ENCODE results near the gene CADM1.

CADM1 gene

DNA sequence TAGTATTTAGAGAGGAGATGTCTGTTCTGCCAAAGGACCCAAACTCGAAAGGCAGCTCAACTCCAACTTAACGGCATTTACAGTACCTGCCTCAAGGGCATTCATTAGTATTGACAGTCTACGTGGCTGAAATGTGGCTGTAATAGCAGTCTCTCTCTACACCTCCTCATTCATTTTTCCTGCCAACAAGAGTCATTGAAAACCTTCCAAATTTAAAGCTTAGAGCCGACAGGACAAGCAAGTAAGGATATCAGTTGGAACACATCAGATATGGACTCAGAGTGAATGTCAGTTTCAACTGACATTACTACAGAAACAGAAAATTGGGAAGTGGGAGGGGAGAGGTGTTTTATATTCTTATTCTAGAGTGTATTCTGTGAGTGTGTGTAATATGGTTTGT is 253.1 kb downstream of the CADM1 start:
- Histone ChIP-seq H3K9ac (ENCODE audit: insufficient read length, low read depth) (no peak overlapping the region), H3K36me3 (ENCODE audit: insufficient read depth, insufficient read length, low read length) (no peaks in the 10 kb centered on the region), H3K27me3 (ENCODE audit: insufficient read depth, insufficient read length) (no peaks in the 10 kb centered on the region), H3K9me3 (ENCODE audit: insufficient read depth, low read length) (no peaks in the 10 kb centered on the region), H3K4me3 (ENCODE audit: insufficient read length, low read depth) (no peak overlapping the region), H3K4me1 (ENCODE audit: insufficient read depth, insufficient read length) (no peaks in the 10 kb centered on the region)
- no peak for DNase-seq (ENCODE audit: low read depth, low spot score)
- TF ChIP-seq SUZ12 (IDR thresholded peaks at IDR 0.05; ENCODE audit: extremely low read depth, insufficient read depth, insufficient read length) = no peak
- no peak for TF ChIP-seq YY1 (IDR thresholded peaks at IDR 0.05; ENCODE audit: insufficient read depth, insufficient read length)
- TF ChIP-seq ZNF274 (IDR thresholded peaks at IDR 0.05; ENCODE audit: low read depth, low read length) = no peak

DNA sequence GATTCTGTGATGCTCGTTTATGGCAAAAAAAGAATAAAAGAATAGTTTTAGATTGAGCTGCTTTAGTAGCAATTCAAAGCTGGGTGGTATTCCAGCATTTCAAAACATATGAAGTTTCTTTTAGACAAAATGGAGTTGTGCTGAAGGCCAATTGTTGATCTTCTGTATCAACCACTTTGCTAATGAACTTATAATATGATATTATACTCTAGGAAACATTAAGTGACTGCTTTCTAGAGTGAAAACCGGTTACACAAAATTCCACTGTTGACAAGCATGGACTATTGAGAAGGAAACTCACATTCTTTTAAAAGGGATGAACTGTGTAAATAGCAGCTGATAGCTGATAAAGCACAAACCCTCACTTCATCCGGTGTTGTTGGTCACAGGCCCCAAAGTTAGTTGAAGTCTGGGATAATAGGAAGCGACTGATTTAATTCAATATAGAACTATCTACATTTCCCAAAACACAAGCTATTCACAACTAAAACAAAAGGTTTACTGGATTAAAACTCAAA is 255.1 kb downstream of the CADM1 start:
- Histone ChIP-seq H3K9me3 (ENCODE audit: insufficient read depth, low read length) (no peaks in the 10 kb centered on the region), H3K4me3 (ENCODE audit: insufficient read length, low read depth) (no peak overlapping the region), H3K36me3 (ENCODE audit: insufficient read depth, insufficient read length, low read length) (no peaks in the 10 kb centered on the region), H3K27me3 (ENCODE audit: insufficient read depth, insufficient read length) (no peaks in the 10 kb centered on the region), H3K4me1 (ENCODE audit: insufficient read depth, insufficient read length) (no peaks in the 10 kb centered on the region), H3K9ac (ENCODE audit: insufficient read length, low read depth) (no peak overlapping the region)
- no peak for DNase-seq (ENCODE audit: low read depth, low spot score)
- TF ChIP-seq SUZ12 (IDR thresholded peaks at IDR 0.05; ENCODE audit: extremely low read depth, insufficient read depth, insufficient read length) = no peak
- TF ChIP-seq ZNF274 (IDR thresholded peaks at IDR 0.05; ENCODE audit: low read depth, low read length) = no peak
- no peak for TF ChIP-seq YY1 (IDR thresholded peaks at IDR 0.05; ENCODE audit: insufficient read depth, insufficient read length)

GRCh38 chr11:115247953-115248352 is 256.3 kb downstream of the CADM1 start:
- Histone ChIP-seq H3K9me3 (ENCODE audit: insufficient read depth, low read length) (no peaks in the 10 kb centered on the region), H3K9ac (ENCODE audit: insufficient read length, low read depth) (no peak overlapping the region), H3K27me3 (ENCODE audit: insufficient read depth, insufficient read length) (no peaks in the 10 kb centered on the region), H3K4me3 (ENCODE audit: insufficient read length, low read depth) (no peak overlapping the region), H3K4me1 (ENCODE audit: insufficient read depth, insufficient read length) (no peaks in the 10 kb centered on the region), H3K36me3 (ENCODE audit: insufficient read depth, insufficient read length, low read length) (no peaks in the 10 kb centered on the region)
- no peak for DNase-seq (ENCODE audit: low read depth, low spot score)
- TF ChIP-seq SUZ12 (IDR thresholded peaks at IDR 0.05; ENCODE audit: extremely low read depth, insufficient read depth, insufficient read length) = no peak
- no peak for TF ChIP-seq YY1 (IDR thresholded peaks at IDR 0.05; ENCODE audit: insufficient read depth, insufficient read length)
- no peak for TF ChIP-seq ZNF274 (IDR thresholded peaks at IDR 0.05; ENCODE audit: low read depth, low read length)

GRCh38 chr11:115247361-115247760 is 256.9 kb downstream of the CADM1 start:
- H3K27me3 ChIP-seq (ENCODE audit: insufficient read depth, insufficient read length) = no peaks in the 10 kb centered on the region
- no peaks in the 10 kb centered on the region for H3K4me1 ChIP-seq (ENCODE audit: insufficient read depth, insufficient read length)
- H3K4me3 ChIP-seq (ENCODE audit: insufficient read length, low read depth) = no peak overlapping the region
- DNase-seq (ENCODE audit: low read depth, low spot score) = no peak
- TF ChIP-seq YY1 (IDR thresholded peaks at IDR 0.05; ENCODE audit: insufficient read depth, insufficient read length) = no peak
- no peak for TF ChIP-seq SUZ12 (IDR thresholded peaks at IDR 0.05; ENCODE audit: extremely low read depth, insufficient read depth, insufficient read length)
- no peak for TF ChIP-seq ZNF274 (IDR thresholded peaks at IDR 0.05; ENCODE audit: low read depth, low read length)
- no peak overlapping the region for H3K9ac ChIP-seq (ENCODE audit: insufficient read length, low read depth)
- no peaks in the 10 kb centered on the region for H3K36me3 ChIP-seq (ENCODE audit: insufficient read depth, insufficient read length, low read length)
- no peaks in the 10 kb centered on the region for H3K9me3 ChIP-seq (ENCODE audit: insufficient read depth, low read length)

DNA sequence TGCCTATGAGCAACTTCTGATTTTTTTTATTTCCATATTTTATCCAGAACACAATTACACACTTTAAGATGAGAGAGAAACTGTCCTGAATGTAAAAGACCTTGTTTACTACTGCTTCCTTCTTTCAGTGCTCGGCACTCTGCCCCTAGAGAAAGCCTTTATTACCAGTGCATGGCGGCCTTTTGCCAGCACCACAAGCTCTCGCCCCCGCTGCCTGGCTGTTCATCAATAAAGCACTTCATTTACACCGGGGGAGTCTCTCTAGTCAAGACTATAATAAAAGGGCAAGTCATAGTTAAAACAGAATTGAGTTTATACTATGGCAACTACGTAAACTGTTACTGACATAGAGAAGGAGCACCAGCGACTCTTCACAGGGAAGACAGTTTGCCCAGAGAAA is 259.5 kb downstream of the CADM1 start:
- Histone ChIP-seq H3K9ac (ENCODE audit: insufficient read length, low read depth) (no peak overlapping the region), H3K27me3 (ENCODE audit: insufficient read depth, insufficient read length) (no peaks in the 10 kb centered on the region), H3K36me3 (ENCODE audit: insufficient read depth, insufficient read length, low read length) (no peaks in the 10 kb centered on the region), H3K9me3 (ENCODE audit: insufficient read depth, low read length) (no peaks in the 10 kb centered on the region), H3K4me3 (ENCODE audit: insufficient read length, low read depth) (no peak overlapping the region), H3K4me1 (ENCODE audit: insufficient read depth, insufficient read length) (no peaks in the 10 kb centered on the region)
- TF ChIP-seq SUZ12 (IDR thresholded peaks at IDR 0.05; ENCODE audit: extremely low read depth, insufficient read depth, insufficient read length) (no peak), YY1 (IDR thresholded peaks at IDR 0.05; ENCODE audit: insufficient read depth, insufficient read length) (no peak), ZNF274 (IDR thresholded peaks at IDR 0.05; ENCODE audit: low read depth, low read length) (no peak)
- DNase-seq (ENCODE audit: low read depth, low spot score) = no peak

DNA sequence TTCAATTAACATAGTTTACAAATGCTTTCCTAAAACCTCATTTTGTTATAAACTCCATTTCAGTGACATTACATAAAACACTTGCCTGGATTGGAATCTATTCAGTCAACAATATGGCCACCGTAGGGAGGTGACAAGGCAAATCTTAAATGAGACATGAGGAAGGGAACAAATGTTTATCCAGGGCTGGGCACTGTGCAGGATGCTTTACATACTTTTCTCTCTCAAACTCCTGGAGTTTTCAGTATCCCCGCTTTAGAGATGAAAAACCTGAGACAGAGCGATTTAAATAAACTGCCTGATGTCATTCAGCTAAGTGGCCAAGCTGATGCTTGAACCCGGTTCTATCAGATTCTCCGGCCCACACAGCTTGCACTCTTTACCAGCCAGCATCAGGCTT is 259.9 kb downstream of the CADM1 start:
- no peaks in the 10 kb centered on the region for H3K9me3 ChIP-seq (ENCODE audit: insufficient read depth, low read length)
- no peak overlapping the region for H3K9ac ChIP-seq (ENCODE audit: insufficient read length, low read depth)
- no peaks in the 10 kb centered on the region for H3K4me1 ChIP-seq (ENCODE audit: insufficient read depth, insufficient read length)
- no peaks in the 10 kb centered on the region for H3K36me3 ChIP-seq (ENCODE audit: insufficient read depth, insufficient read length, low read length)
- no peaks in the 10 kb centered on the region for H3K27me3 ChIP-seq (ENCODE audit: insufficient read depth, insufficient read length)
- DNase-seq (ENCODE audit: low read depth, low spot score) = no peak
- H3K4me3 ChIP-seq (ENCODE audit: insufficient read length, low read depth) = no peak overlapping the region
- TF ChIP-seq ZNF274 (IDR thresholded peaks at IDR 0.05; ENCODE audit: low read depth, low read length) = no peak
- TF ChIP-seq YY1 (IDR thresholded peaks at IDR 0.05; ENCODE audit: insufficient read depth, insufficient read length) = no peak
- TF ChIP-seq SUZ12 (IDR thresholded peaks at IDR 0.05; ENCODE audit: extremely low read depth, insufficient read depth, insufficient read length) = no peak

DNA sequence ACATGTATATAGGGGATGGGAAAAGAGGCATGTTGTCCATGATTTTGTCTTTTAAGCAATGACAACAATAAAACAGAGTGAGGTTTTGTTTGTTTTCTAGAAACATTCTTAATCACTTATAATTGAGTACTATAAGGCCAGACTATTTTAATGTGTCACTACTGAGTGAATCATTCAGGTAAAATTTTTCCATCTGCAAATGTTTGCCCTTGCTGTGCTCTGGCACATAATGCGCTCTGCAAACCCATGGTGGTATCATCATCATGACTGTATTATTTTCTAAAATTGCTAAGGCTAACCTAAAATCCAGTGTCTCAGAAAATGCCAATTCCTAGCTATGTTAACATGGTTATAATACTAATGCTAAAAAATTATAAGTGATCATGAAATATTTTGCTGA is 261.2 kb downstream of the CADM1 start:
- Histone ChIP-seq H3K9me3 (ENCODE audit: insufficient read depth, low read length) (no peaks in the 10 kb centered on the region), H3K4me1 (ENCODE audit: insufficient read depth, insufficient read length) (no peaks in the 10 kb centered on the region), H3K27me3 (ENCODE audit: insufficient read depth, insufficient read length) (no peaks in the 10 kb centered on the region), H3K36me3 (ENCODE audit: insufficient read depth, insufficient read length, low read length) (peaks cover 4% of the 10 kb centered on the region), H3K9ac (ENCODE audit: insufficient read length, low read depth) (no peak overlapping the region), H3K4me3 (ENCODE audit: insufficient read length, low read depth) (no peak overlapping the region)
- no peak for DNase-seq (ENCODE audit: low read depth, low spot score)
- TF ChIP-seq SUZ12 (IDR thresholded peaks at IDR 0.05; ENCODE audit: extremely low read depth, insufficient read depth, insufficient read length) (no peak), ZNF274 (IDR thresholded peaks at IDR 0.05; ENCODE audit: low read depth, low read length) (no peak), YY1 (IDR thresholded peaks at IDR 0.05; ENCODE audit: insufficient read depth, insufficient read length) (no peak)

Measured in NT2/D1 (cell line).